ENCODE data around the gene ROR1. TPM values are rescaled to one million over a fixed set of nuclear protein-coding genes. Genes with fewer than 3 reads are reported as not detected.

ROR1 gene
- total and polyA plus RNA-seq, 2 of the 4 experiments (the other 2 are of a cell fraction): 4.4 to 10.0 TPM

- H4K8ac ChIP-seq (ENCODE audit: low read depth in 2 of 2, low read length in 2 of 2): no peak overlapping the region
- peaks cover 2 to 3% of the 10 kb centered on the region in 2 experiments; a peak in 1 of 4 replicates for H3K79me1 ChIP-seq (ENCODE audit: low read depth in 1 of 2, low read length in 2 of 2)
- DNase-seq: no peak
- H2AK5ac ChIP-seq (ENCODE audit: low read depth, low read length): no peak overlapping the region
- intact Hi-C loops (cut with micrococcal nuclease): no loop called here
- H2BK5ac ChIP-seq (ENCODE audit: low read depth, low read length, poor library complexity, severe bottlenecking): no peak overlapping the region
- no peak overlapping the region for H3K23ac ChIP-seq (ENCODE audit: low read depth, low read length)
- H3K14ac ChIP-seq (replicated peaks; ENCODE audit: low read depth, low read length): no peak overlapping the region
- H3K56ac ChIP-seq (ENCODE audit: extremely low read depth, insufficient read depth, low read length): no peak overlapping the region
- CTCF ChIA-PET: interaction anchor here (0.6 to 1.5 kb wide), 5 partner anchors 21 to 305 kb away, joined by 3 to 7 read pairs (median 3); no protein-coding TSS in a partner anchor
- H3K4me2 ChIP-seq (ENCODE audit: low read depth, low read length): no peak overlapping the region
- H2BK15ac ChIP-seq (ENCODE audit: low read depth, low read length): no peak overlapping the region
- H3K27me3 ChIP-seq (ENCODE audit: control insufficient read depth, insufficient read depth, low read length): peaks cover 8% of the 10 kb centered on the region; the same call in 1 of the 2 replicates
- no peak overlapping the region for H2BK20ac ChIP-seq (ENCODE audit: low read depth, low read length)
- no peaks in the 10 kb centered on the region for H3K9me3 ChIP-seq (ENCODE audit: control insufficient read depth, insufficient read depth, low read length)
- no CpG with 5 or more reads among the region's 2 CpGs for WGBS, 2 experiments (ENCODE audit: extremely low coverage in 2 of 2, insufficient read length in 1 of 2)
- TF ChIP-seq SMC3 (IDR thresholded peaks at IDR 0.05; ENCODE audit: low read depth, low read length): no peak
- no peak for TF ChIP-seq USF2 (IDR thresholded peaks at IDR 0.05; ENCODE audit: low read depth, low read length)
- TF ChIP-seq POLR2A (IDR thresholded peaks at IDR 0.05; ENCODE audit: low read depth, low read length): no peak
- TF ChIP-seq RAD21 (IDR thresholded peaks at IDR 0.05; ENCODE audit: low read length): no peak
- TF ChIP-seq NFE2L2 (IDR thresholded peaks at IDR 0.05; ENCODE audit: low read depth, low read length): no peak
- no peak for TF ChIP-seq RFX5 (IDR thresholded peaks at IDR 0.05; ENCODE audit: low read depth, low read length)
- no peak for TF ChIP-seq MXI1 (IDR thresholded peaks at IDR 0.05; ENCODE audit: borderline replicate concordance, low read depth, low read length)
- no peak for TF ChIP-seq MAFK (IDR thresholded peaks at IDR 0.05; ENCODE audit: low read depth, low read length)
- no peak for TF ChIP-seq ELK1 (IDR thresholded peaks at IDR 0.05; ENCODE audit: borderline replicate concordance, low read depth, low read length)
- TF ChIP-seq CTCF (conservative IDR thresholded peaks at IDR 0.05; ENCODE audit: low read depth, low read length): no peak
- TF ChIP-seq BHLHE40 (IDR thresholded peaks at IDR 0.05; ENCODE audit: low read depth, low read length): no peak
- no peak for TF ChIP-seq CEBPB (IDR thresholded peaks at IDR 0.05; ENCODE audit: low read depth, low read length)
- no peak for TF ChIP-seq CHD1 (IDR thresholded peaks at IDR 0.05; ENCODE audit: low read depth, low read length)
- TF ChIP-seq MAZ (IDR thresholded peaks at IDR 0.05; ENCODE audit: borderline replicate concordance, low read depth, low read length): no peak
- TF ChIP-seq FOS (IDR thresholded peaks at IDR 0.05; ENCODE audit: low read depth, low read length): no peak
- no peak for TF ChIP-seq RCOR1 (IDR thresholded peaks at IDR 0.05; ENCODE audit: insufficient replicate concordance, low read length)
- no peak overlapping the region for H4K5ac ChIP-seq (ENCODE audit: low read depth, low read length)
- H2AK9ac ChIP-seq (replicated peaks; ENCODE audit: low read depth, low read length, poor library complexity): no peak overlapping the region
- dilution Hi-C loops (cut with HindIII; ENCODE audit: low sequenced_read_pairs, unreplicated experiment): no loop called here
- H3K36me3 ChIP-seq (ENCODE audit: control insufficient read depth, insufficient read depth, low read length): no peaks in the 10 kb centered on the region
- POLR2A ChIA-PET (ENCODE audit: unreplicated experiment): no interaction called here
- H2BK120ac ChIP-seq (ENCODE audit: low read depth, low read length): no peak overlapping the region
- peaks cover 2% of the 10 kb centered on the region; the same call in 1 of the 2 replicates for H3K4me1 ChIP-seq (ENCODE audit: control insufficient read depth, insufficient read depth, low read length)
- no peak for ATAC-seq (ENCODE audit: low read depth)
- no peak overlapping the region for H4K91ac ChIP-seq (ENCODE audit: insufficient read depth, low read depth, low read length)
- H2AFZ ChIP-seq (replicated peaks; ENCODE audit: low read length, poor library complexity): no peak overlapping the region
- no peak overlapping the region for H3K4me3 ChIP-seq (ENCODE audit: insufficient read depth, low read depth, low read length)
- H3K27ac ChIP-seq (ENCODE audit: insufficient read depth, low read length): no peak overlapping the region
- H4K20me1 ChIP-seq (ENCODE audit: insufficient read depth, low read length): no peaks in the 10 kb centered on the region
- in situ Hi-C loops (cut with MboI; ENCODE audit: low sequenced_read_pairs): loop anchor here (10.0 kb wide), 3 partner anchors 142 to 472 kb away; no protein-coding TSS in a partner anchor
- no peak overlapping the region for H3K9ac ChIP-seq (ENCODE audit: low read depth, low read length)
- H3K9me1 ChIP-seq (ENCODE audit: insufficient read depth, low read length): no peaks in the 10 kb centered on the region
- no peak overlapping the region for H3K4ac ChIP-seq (ENCODE audit: low read depth, low read length)
- no peak overlapping the region for H3K18ac ChIP-seq (ENCODE audit: low read depth, low read length)
- no TSS peak for BruUV-seq (replicated peaks)
Observed at GRCh38 chr1:63772876-63773275, 941 bp upstream of the ROR1 start.
